ENCODE measurements around the gene TMCC3. TPM values are rescaled to one million over a fixed set of nuclear protein-coding genes. Genes with fewer than 3 reads are reported as not detected.

Gene TMCC3
- total and polyA plus RNA-seq, 2 experiments from 2014 or later: 0.60 to 0.79 TPM

- Histone ChIP-seq H3K27me3 (no peaks in the 10 kb centered on the region), H3K27ac (no peak overlapping the region), H3K9me3 (ENCODE audit: low read depth) (no peaks in the 10 kb centered on the region), H3K4me1 (ENCODE audit: low read depth) (no peaks in the 10 kb centered on the region), H3K4me3 (no peak overlapping the region), H3K36me3 (no peaks in the 10 kb centered on the region)
- DNase-seq (ENCODE audit: low read depth in 1 of 2, low spot score in 1 of 2): no peak
- no peak for TF ChIP-seq CTCF (IDR thresholded peaks at IDR 0.05; ENCODE audit: low read depth, low read length)
Observed at GRCh38 chr12:94544355-94544754, 106.0 kb downstream of the TMCC3 start.

GRCh38 chr12:94538318-94538717 lies 112.0 kb downstream of the TMCC3 start:
- Histone ChIP-seq H3K27me3 (no peaks in the 10 kb centered on the region), H3K4me1 (ENCODE audit: low read depth) (no peaks in the 10 kb centered on the region), H3K27ac (no peak overlapping the region), H3K9me3 (ENCODE audit: low read depth) (no peaks in the 10 kb centered on the region), H3K36me3 (no peaks in the 10 kb centered on the region), H3K4me3 (no peak overlapping the region)
- DNase-seq (ENCODE audit: low read depth in 1 of 2, low spot score in 1 of 2): no peak
- TF ChIP-seq CTCF (IDR thresholded peaks at IDR 0.05; ENCODE audit: low read depth, low read length): no peak

- H3K4me3 ChIP-seq: no peak overlapping the region
- DNase-seq (ENCODE audit: low read depth in 1 of 2, low spot score in 1 of 2): no peak
- H3K4me1 ChIP-seq (ENCODE audit: low read depth): no peaks in the 10 kb centered on the region
- H3K27ac ChIP-seq: no peak overlapping the region
- TF ChIP-seq CTCF (IDR thresholded peaks at IDR 0.05; ENCODE audit: low read depth, low read length): no peak
- H3K36me3 ChIP-seq: no peaks in the 10 kb centered on the region
- H3K27me3 ChIP-seq: no peaks in the 10 kb centered on the region
- H3K9me3 ChIP-seq (ENCODE audit: low read depth): no peaks in the 10 kb centered on the region
Observed at GRCh38 chr12:94536040-94536965, 114.1 kb downstream of the TMCC3 start.

GRCh38 chr12:94535510-94535921 lies 114.8 kb downstream of the TMCC3 start:
- no peak for DNase-seq (ENCODE audit: low read depth in 1 of 2, low spot score in 1 of 2)
- H3K27me3 ChIP-seq: no peaks in the 10 kb centered on the region
- no peak for TF ChIP-seq CTCF (IDR thresholded peaks at IDR 0.05; ENCODE audit: low read depth, low read length)
- H3K9me3 ChIP-seq (ENCODE audit: low read depth): no peaks in the 10 kb centered on the region
- H3K27ac ChIP-seq: no peak overlapping the region
- no peaks in the 10 kb centered on the region for H3K36me3 ChIP-seq
- H3K4me1 ChIP-seq (ENCODE audit: low read depth): no peaks in the 10 kb centered on the region
- no peak overlapping the region for H3K4me3 ChIP-seq

GRCh38 chr12:94534774-94535509 lies 115.4 kb downstream of the TMCC3 start:
- Histone ChIP-seq H3K36me3 (no peaks in the 10 kb centered on the region), H3K4me1 (ENCODE audit: low read depth) (no peaks in the 10 kb centered on the region), H3K27ac (no peak overlapping the region), H3K27me3 (no peaks in the 10 kb centered on the region), H3K9me3 (ENCODE audit: low read depth) (no peaks in the 10 kb centered on the region), H3K4me3 (no peak overlapping the region)
- DNase-seq (ENCODE audit: low read depth in 1 of 2, low spot score in 1 of 2): no peak
- TF ChIP-seq CTCF (IDR thresholded peaks at IDR 0.05; ENCODE audit: low read depth, low read length): no peak

All from cardiac muscle cell (in vitro differentiated cells and primary cell).